Loucy (cell line): ENCODE data around the gene KNDC1.

Source experiments
- CTCF ChIP-seq: fragments of 200-600 bp; sonication (generic); conservative IDR thresholded peaks from 2 replicates; pipeline ENCODE4 v1.5.1; 2014; ENCODE audit warnings: mild to moderate bottlenecking, antibody characterized with exemption, low read length
- EZH2phosphoT487 ChIP-seq: fragments of 200-600 bp; IDR thresholded peaks from 2 replicates; pipeline ENCODE4 v1.6.1; 2018; ENCODE audit warnings: antibody characterized with exemption, mild to moderate bottlenecking, moderate library complexity, borderline replicate concordance

DNA sequence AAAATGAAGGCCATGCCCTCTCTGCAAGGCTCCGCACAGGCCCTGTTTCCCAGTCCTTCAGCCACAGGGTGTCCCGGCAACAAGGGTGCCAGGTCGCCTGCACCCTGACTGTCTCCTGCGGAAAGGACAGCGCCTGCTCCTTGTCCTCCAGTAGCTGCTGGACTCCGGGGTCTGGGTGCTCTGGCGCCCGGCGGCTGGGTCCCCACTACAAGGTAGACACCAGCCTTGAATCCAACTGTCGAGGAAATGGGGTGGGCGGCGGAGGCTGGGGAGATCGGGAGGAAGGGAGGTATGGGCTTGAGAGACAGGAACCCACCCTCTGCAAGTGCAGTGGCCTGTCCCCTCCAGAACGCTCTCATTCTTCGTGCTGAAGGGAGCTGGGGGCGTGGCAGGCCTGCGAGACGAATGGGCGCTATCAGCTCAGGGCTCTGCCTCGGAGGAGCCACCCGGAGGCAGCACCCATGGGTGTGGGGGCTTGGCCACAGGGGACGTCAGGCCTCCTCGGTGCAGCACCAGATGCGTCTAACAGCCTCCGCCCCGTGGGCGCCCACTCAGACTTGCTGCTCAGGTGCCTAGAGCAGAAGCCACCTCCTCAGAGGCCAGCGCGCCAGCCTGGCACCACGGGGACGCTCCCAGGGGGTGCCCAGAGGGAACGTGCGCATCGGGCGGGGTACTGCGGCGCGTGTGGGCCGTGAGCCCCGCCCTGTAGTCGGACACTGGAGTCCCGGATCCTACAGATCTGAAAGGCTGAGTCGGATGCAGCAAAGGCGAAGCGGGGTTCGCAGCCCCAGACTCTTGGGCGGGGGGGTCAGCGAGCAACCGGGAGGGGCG lies 101.1 kb downstream of the KNDC1 start:
- no peak for TF ChIP-seq CTCF
- no peak for TF ChIP-seq EZH2phosphoT487
